GM19099 (cell line): ENCODE data around the gene GAPT.

ENCODE experiments used
- POLR2A ChIP-seq: IDR thresholded peaks from 3 replicates; pipeline ENCODE4 v1.6.1; 2011; ENCODE audit warnings: low read depth; ENCODE audit not compliant: insufficient read length; ENCODE audit errors: extremely low read depth

Gene GAPT

DNA sequence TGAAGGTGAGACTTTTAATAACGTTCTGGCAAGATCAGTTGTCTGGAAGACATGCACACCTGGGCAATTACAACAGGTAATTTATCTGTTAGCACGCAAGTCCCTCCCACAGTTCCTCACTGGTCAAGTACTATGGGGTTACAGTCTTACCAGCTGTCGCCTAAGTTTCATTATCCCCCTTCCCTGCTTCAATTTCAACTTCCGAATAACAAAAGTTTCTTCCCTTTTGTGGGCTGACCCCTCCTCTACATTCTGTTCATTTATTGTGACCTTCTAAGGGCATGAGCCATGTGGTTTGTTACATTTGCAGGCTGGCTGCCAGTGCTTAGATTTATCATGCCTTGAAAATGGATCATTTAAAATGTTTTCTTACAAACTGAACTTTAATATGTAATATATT, 16.5 kb downstream of the GAPT start:
- no peak for TF ChIP-seq POLR2A

GRCh38 chr5:58517198-58517597, 26.0 kb downstream of the GAPT start:
- TF ChIP-seq POLR2A, result no peak

DNA sequence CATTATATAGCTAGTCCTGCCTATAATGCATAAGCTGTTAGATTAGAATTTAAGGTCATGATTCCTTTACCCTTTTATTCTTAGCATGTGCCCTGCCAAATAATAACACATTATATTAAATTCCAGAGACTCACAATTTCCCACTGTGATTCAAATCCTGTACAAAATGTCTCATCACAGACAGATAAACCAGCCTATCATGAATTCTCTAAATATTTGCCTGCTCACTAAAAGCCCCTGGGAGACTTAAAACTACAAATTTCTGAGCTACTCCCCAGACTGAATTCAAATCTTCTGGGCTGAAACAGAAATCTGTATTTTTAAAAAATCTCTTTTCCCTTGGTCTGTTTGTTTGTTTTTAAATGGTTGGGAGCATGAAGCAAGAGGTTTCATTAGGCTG, 32.7 kb downstream of the GAPT start:
- TF ChIP-seq POLR2A, result no peak

DNA sequence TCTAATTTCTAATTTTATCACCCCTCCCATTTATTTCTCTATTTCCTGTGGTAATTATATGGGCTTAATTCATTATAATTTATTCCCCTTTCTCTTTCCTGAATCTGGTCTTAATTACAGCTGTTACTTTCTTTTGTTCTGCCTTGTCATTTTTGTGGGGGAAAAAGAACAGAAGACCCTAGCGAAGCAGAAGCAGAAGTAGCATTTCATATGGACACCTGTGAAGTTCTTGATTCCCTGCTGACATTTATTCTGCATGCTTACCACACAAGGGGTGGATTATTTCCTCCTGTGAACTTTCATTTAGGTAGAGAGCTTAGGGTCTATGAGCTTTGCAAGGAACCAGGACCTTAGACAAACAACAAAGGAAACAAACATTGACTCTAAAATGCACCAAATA, 33.3 kb downstream of the GAPT start:
- TF ChIP-seq POLR2A, result no peak

- no peak for TF ChIP-seq POLR2A
Observed at GRCh38 chr5:58530942-58531490, 39.8 kb downstream of the GAPT start.

DNA sequence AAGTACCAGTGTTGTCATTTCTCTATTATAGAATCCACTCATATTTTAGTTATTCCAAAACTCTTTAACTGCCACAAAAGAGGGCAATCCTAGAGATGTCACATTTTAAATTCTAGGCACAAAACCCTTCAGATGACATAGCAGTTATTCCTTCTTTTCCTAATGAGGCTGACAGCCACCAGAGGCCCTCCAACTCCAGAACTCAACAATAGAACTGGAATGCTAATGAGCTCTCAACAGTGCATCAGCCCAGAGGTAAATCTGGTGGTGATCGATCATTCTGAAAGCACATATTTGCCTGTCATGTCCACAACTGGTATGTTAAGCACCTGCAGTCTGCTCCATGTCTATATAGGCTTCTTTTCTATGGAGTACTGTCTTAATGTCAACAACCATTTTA, 51.5 kb downstream of the GAPT start:
- no peak for TF ChIP-seq POLR2A

- no peak for TF ChIP-seq POLR2A
Observed at GRCh38 chr5:58543723-58544122, 52.5 kb downstream of the GAPT start.

- no peak for TF ChIP-seq POLR2A
Observed at GRCh38 chr5:58544195-58544594, 53.0 kb downstream of the GAPT start.

DNA sequence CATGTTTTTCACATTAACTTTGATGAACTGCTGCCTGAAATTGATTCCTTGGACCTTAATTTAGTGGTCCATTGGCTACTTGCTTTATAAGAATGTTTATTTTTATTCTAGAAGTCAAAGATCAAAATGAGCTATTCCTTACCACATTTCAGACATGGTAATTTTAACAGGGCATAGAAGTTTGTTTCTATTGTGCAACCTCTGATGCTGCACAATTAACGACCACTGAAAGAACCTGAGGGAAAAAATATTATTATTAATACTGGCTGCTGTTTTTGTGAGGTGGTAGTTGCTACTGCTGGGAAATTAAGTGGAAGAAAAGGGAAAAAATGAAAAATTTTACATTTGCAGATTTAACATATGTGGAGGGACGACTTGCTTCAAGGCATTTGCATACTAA, 53.7 kb downstream of the GAPT start:
- TF ChIP-seq POLR2A, result no peak

DNA sequence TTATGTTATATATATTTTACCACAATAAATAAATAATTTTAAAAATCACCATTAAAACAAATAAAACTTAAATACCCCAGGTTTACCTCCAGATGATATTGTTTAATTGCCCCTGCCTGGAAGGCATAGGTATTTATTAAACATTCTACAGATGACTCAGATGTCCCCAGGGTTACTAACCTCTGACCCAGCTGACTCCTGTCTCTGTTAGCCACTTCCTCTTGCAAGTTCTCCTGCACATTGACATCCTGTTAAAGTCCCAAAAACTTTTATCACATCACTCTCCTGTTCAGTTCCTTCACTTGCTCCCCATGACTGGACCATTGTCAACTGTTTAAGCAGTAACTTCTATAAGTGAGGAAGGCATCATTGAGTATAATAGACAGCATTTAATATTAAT, 54.7 kb downstream of the GAPT start:
- TF ChIP-seq POLR2A, result no peak
